Spleen (tissue), 11 donors: ENCODE results near the gene MAPKAP1. TPM values are rescaled to one million over a fixed set of nuclear protein-coding genes. Genes with fewer than 3 reads are reported as not detected.

Experiments
- DNase-seq: peaks from one replicate; pipeline ENCODE4 v3.0.0-alpha.2; 2020
- H3K27ac ChIP-seq, 8 donors: fragments of 200-600 bp; sonication (generic) in 7 of 8; 1 replicate in 4 of 8; 2 replicates in 4 of 8; pipeline versions ENCODE4 v1.5.0 to v1.8.0; 2016 to 2021; ENCODE audit warnings: inconsistent platforms in 4 of 8, mild to moderate bottlenecking in 4 of 8, moderate library complexity in 1 of 8
- H3K27me3 ChIP-seq, 7 donors: fragments of 200-600 bp; sonication (generic) in 6 of 7; replicated peaks in 1 of 7; 1 replicate in 4 of 7; 2 replicates in 3 of 7; pipeline versions ENCODE4 v1.5.0 to v1.8.0; 2016 to 2021; ENCODE audit warnings: inconsistent platforms in 3 of 7, mild to moderate bottlenecking in 1 of 7
- H3K36me3 ChIP-seq, 6 donors: fragments of 200-600 bp; sonication (generic) in 5 of 6; 1 replicate in 4 of 6; 2 replicates in 2 of 6; pipeline versions ENCODE4 v1.5.0 to v1.8.0; 2016 to 2021; ENCODE audit warnings: inconsistent platforms in 2 of 6
- H3K4me1 ChIP-seq, 6 donors: fragments of 200-600 bp; sonication (generic) in 5 of 6; 1 replicate in 3 of 6; 2 replicates in 3 of 6; pipeline versions ENCODE4 v1.5.0 to v1.8.0; 2016 to 2021; ENCODE audit warnings: inconsistent platforms in 3 of 6
- H3K4me3 ChIP-seq, 8 donors: fragments of 200-600 bp; sonication (generic) in 7 of 8; 1 replicate in 4 of 8; 2 replicates in 4 of 8; pipeline versions ENCODE4 v1.5.0 to v1.8.0; 2016 to 2021; ENCODE audit warnings: inconsistent platforms in 4 of 8, mild to moderate bottlenecking in 4 of 8, moderate library complexity in 2 of 8
- H3K9me3 ChIP-seq, 8 donors: fragments of 200-600 bp; sonication (generic) in 7 of 8; 1 replicate in 4 of 8; 2 replicates in 4 of 8; pipeline versions ENCODE4 v1.5.0 to v1.8.0; 2016 to 2021; ENCODE audit warnings: inconsistent platforms in 4 of 8
- CTCF ChIP-seq, 11 experiments: fragments of 200-600 bp in 7 of 11; fragments of 450-650 bp in 4 of 11; sonication (generic) in 4 of 11; IDR thresholded peaks in 8 of 11; conservative IDR thresholded peaks in 3 of 11; 1 replicate in 7 of 11; 2 replicates in 4 of 11; pipeline versions ENCODE4 v1.4.0 to v1.8.0; 2016 to 2021; ENCODE audit warnings: antibody characterized with exemption in 11 of 11, inconsistent platforms in 4 of 11, mild to moderate bottlenecking in 1 of 11
- POLR2A ChIP-seq, 3 donors: fragments of 450-650 bp; IDR thresholded peaks; one replicate each; pipeline ENCODE4 v1.5.1; 2017; ENCODE audit warnings: antibody characterized with exemption in 3 of 3, mild to moderate bottlenecking in 1 of 3
- POLR2AphosphoS5 ChIP-seq, 3 donors: sonication (generic); formaldehyde crosslinking; IDR thresholded peaks; one replicate each; pipeline ENCODE4 v1.5.1; 2017; ENCODE audit warnings: antibody characterized with exemption in 3 of 3
- WGBS, 5 donors: extraction: QIAGEN DNeasy Blood & Tissue Kit in 3 of 5; methylation state at CpG; one replicate each; pipeline versions ENCODE4 v1.1.5 to v1.1.7; 2013 to 2018; 5-methylcytosine and 5-hydroxymethylcytosine counted together
- intact Hi-C: fragments of 100-400 bp; cut with DNase I; formaldehyde crosslinking; loops from one replicate; pipeline ENCODE4 v1.15.0; 2023; ENCODE audit warnings: low total_unique reads
- polyA plus RNA-seq, 3 donors: library from polyadenylated mRNA; stranded (reverse); fragments of 200-250 nt; gene quantifications; one replicate each; pipeline ENCODE4 v1.2.1, GENCODE V29; 2013
- total RNA-seq, 7 donors: library from RNA; depleted of rRNA in 3 of 7; stranded (reverse); fragments of >200 nt in 3 of 7; fragmentation: NEBNext Ultra II Directional in 4 of 7; extraction: Animal tissue kit (Norgen Biotek cat#: 25700) in 4 of 7; gene quantifications; one replicate each; pipeline versions ENCODE4 v1.1.0 to v1.2.1, GENCODE V29; 2016 to 2021
- donor health status: healthy with polysubstance abuse.
- donor health status: DM: no; HTN: no; CAD: no; lungs with moderate emphysema.
- donor health status: DM: no; HTN: no; CAD: no.
- donor health status: Bipolar disorder and iron deficiency.
- donor health status: healthy.
- donor health status: DM: no; HTN: no; CAD: no.
- donor health status: DM: yes; HTN: yes; CAD: no.

MAPKAP1 gene
- total and polyA plus RNA-seq, 10 donors: 37.2 to 77.2 (median 60.4) TPM

GRCh38 chr9:125587819-125588460 is 119.1 kb downstream of the MAPKAP1 start:
- TF ChIP-seq POLR2A (IDR thresholded peaks at IDR 0.05): no peak
- TF ChIP-seq POLR2AphosphoS5 (IDR thresholded peaks at IDR 0.05): no peak
- no peak for TF ChIP-seq CTCF (IDR thresholded peaks at IDR 0.05 in 8 of 11, conservative IDR thresholded peaks at IDR 0.05 in 3 of 11)
- DNase-seq: no peak
- Histone ChIP-seq H3K36me3 (peaks cover 0 to 28% (median 13%) of the 10 kb centered on the region in 6 donors), H3K27ac (no peak overlapping the region), H3K4me3 (no peak overlapping the region), H3K4me1 (peaks cover 0 to 21% (median under 1%) of the 10 kb centered on the region in 6 donors), H3K27me3 (no peaks in the 10 kb centered on the region), H3K9me3 (no peaks in the 10 kb centered on the region)
- 91 to 97% (median 94%) methylated on average over 5 of the region's 5 CpGs for WGBS, 5 donors
- intact Hi-C loops: no loop called here

- 48 to 73% (median 62%) methylated on average over 3 of the region's 3 CpGs for WGBS, 5 donors
Measured at GRCh38 chr9:125586172-125586511, 120.9 kb downstream of the MAPKAP1 start.

GRCh38 chr9:125585503-125586171 is 121.4 kb downstream of the MAPKAP1 start:
- DNase-seq: no peak
- H3K27me3 ChIP-seq: no peaks in the 10 kb centered on the region
- no peaks in the 10 kb centered on the region for H3K9me3 ChIP-seq
- TF ChIP-seq POLR2AphosphoS5 (IDR thresholded peaks at IDR 0.05): no peak
- TF ChIP-seq POLR2A (IDR thresholded peaks at IDR 0.05): no peak
- TF ChIP-seq CTCF (IDR thresholded peaks at IDR 0.05 in 8 of 11, conservative IDR thresholded peaks at IDR 0.05 in 3 of 11): no peak
- peaks cover 0 to 48% (median 15%) of the 10 kb centered on the region in 6 donors for H3K36me3 ChIP-seq
- H3K4me1 ChIP-seq: peaks cover 0 to 17% (median 0%) of the 10 kb centered on the region in 6 donors
- H3K27ac ChIP-seq: no peak overlapping the region
- intact Hi-C loops: no loop called here
- 90 to 95% (median 93%) methylated on average over 11 of the region's 11 CpGs for WGBS, 5 donors
- H3K4me3 ChIP-seq: no peak overlapping the region

More at GRCh38 chr9:125586172-125586511, 120.9 kb downstream of the MAPKAP1 start:
- Histone ChIP-seq H3K27ac (no peak overlapping the region), H3K9me3 (no peaks in the 10 kb centered on the region), H3K4me3 (no peak overlapping the region), H3K4me1 (peaks cover 0 to 17% (median 0%) of the 10 kb centered on the region in 6 donors), H3K36me3 (peaks cover 0 to 43% (median 15%) of the 10 kb centered on the region in 6 donors), H3K27me3 (no peaks in the 10 kb centered on the region)
- DNase-seq: no peak
- intact Hi-C loops: no loop called here
- no peak for TF ChIP-seq POLR2AphosphoS5 (IDR thresholded peaks at IDR 0.05)
- TF ChIP-seq POLR2A (IDR thresholded peaks at IDR 0.05): no peak
- TF ChIP-seq CTCF (IDR thresholded peaks at IDR 0.05 in 8 of 11, conservative IDR thresholded peaks at IDR 0.05 in 3 of 11): no peak

- 93 to 96% (median 94%) methylated on average over 4 of the region's 4 CpGs for WGBS, 5 donors
Measured at GRCh38 chr9:125580701-125581286, 126.2 kb downstream of the MAPKAP1 start.

More at GRCh38 chr9:125580701-125581286, 126.2 kb downstream of the MAPKAP1 start:
- Histone ChIP-seq H3K9me3 (peaks cover 0 to 4% (median 0%) of the 10 kb centered on the region in 8 donors), H3K4me1 (no peaks in the 10 kb centered on the region), H3K36me3 (peaks cover 0 to 65% (median 14%) of the 10 kb centered on the region in 6 donors), H3K27ac (no peak overlapping the region), H3K4me3 (no peak overlapping the region), H3K27me3 (no peaks in the 10 kb centered on the region)
- no peak for DNase-seq
- TF ChIP-seq POLR2A (IDR thresholded peaks at IDR 0.05): no peak
- TF ChIP-seq POLR2AphosphoS5 (IDR thresholded peaks at IDR 0.05): no peak
- TF ChIP-seq CTCF (IDR thresholded peaks at IDR 0.05 in 8 of 11, conservative IDR thresholded peaks at IDR 0.05 in 3 of 11): no peak
- intact Hi-C loops: no loop called here
